Trophoblast cell (in vitro differentiated cells and primary cell): ENCODE data around the gene KRABD2.
"Not testable (repeated sequence)": the region's sequence is repeated elsewhere in the genome, so short reads cannot be mapped to it uniquely, and the experiment has no call there.

ENCODE experiments used
- DNase-seq, 2 donors: peaks; one replicate each; pipeline ENCODE4 v3.0.0-alpha.2; 2016
- H2AFZ ChIP-seq: 2 replicates; pipeline ENCODE4 v1.6.1; 2013; ENCODE audit warnings: low read length, moderate library complexity, mild to moderate bottlenecking; ENCODE audit not compliant: insufficient read depth, poor library complexity
- H2AK5ac ChIP-seq: 2 replicates; pipeline ENCODE4 v1.6.1; 2013; ENCODE audit warnings: mild to moderate bottlenecking, low read length
- H2BK120ac ChIP-seq: 2 replicates; pipeline ENCODE4 v1.6.1; 2013; ENCODE audit warnings: low read length, mild to moderate bottlenecking, moderate library complexity; ENCODE audit not compliant: insufficient read depth, poor library complexity
- H2BK12ac ChIP-seq: 2 replicates; pipeline ENCODE4 v1.6.1; 2013; ENCODE audit warnings: mild to moderate bottlenecking, low read length, moderate library complexity
- H2BK5ac ChIP-seq: 2 replicates; pipeline ENCODE4 v1.6.1; 2013; ENCODE audit warnings: low read length, low read depth, moderate library complexity, mild to moderate bottlenecking; ENCODE audit not compliant: poor library complexity
- H3K14ac ChIP-seq: 2 replicates; pipeline ENCODE4 v1.6.1; 2013; ENCODE audit warnings: mild to moderate bottlenecking, low read length
- H3K18ac ChIP-seq: 2 replicates; pipeline ENCODE4 v1.6.1; 2013; ENCODE audit warnings: mild to moderate bottlenecking, low read length
- H3K23ac ChIP-seq: 2 replicates; pipeline ENCODE4 v1.6.1; 2013; ENCODE audit warnings: low read length
- H3K27ac ChIP-seq: 2 replicates; pipeline ENCODE4 v1.5.1; 2013; ENCODE audit warnings: low read depth, mild to moderate bottlenecking, inconsistent platforms, low read length, moderate library complexity
- H3K27me3 ChIP-seq: 2 replicates; pipeline ENCODE4 v1.6.1; 2013; ENCODE audit warnings: inconsistent platforms, mild to moderate bottlenecking, low read length, moderate library complexity; ENCODE audit not compliant: insufficient read depth
- H3K36me3 ChIP-seq, 2 experiments: 1 replicate in 1 of 2; 2 replicates in 1 of 2; pipeline ENCODE4 v1.6.1; 2013; ENCODE audit warnings: low read length in 2 of 2, mild to moderate bottlenecking in 2 of 2, moderate library complexity in 1 of 2; ENCODE audit not compliant: insufficient read depth in 2 of 2, control insufficient read depth in 1 of 2
- H3K4ac ChIP-seq: 2 replicates; pipeline ENCODE4 v1.6.1; 2013; ENCODE audit warnings: low read depth, mild to moderate bottlenecking, low read length, moderate library complexity
- H3K4me1 ChIP-seq, 2 experiments: 1 replicate in 1 of 2; 2 replicates in 1 of 2; pipeline ENCODE4 v1.6.1; 2013; ENCODE audit warnings: low read length in 2 of 2, mild to moderate bottlenecking in 2 of 2, moderate library complexity in 1 of 2; ENCODE audit not compliant: insufficient read depth in 2 of 2, control insufficient read depth in 1 of 2
- H3K4me2 ChIP-seq: 2 replicates; pipeline ENCODE4 v1.6.1; 2013; ENCODE audit warnings: inconsistent platforms, mild to moderate bottlenecking, low read length, moderate library complexity
- H3K4me3 ChIP-seq: 2 replicates; pipeline ENCODE4 v1.5.1; 2013; ENCODE audit warnings: mild to moderate bottlenecking, low read depth, low read length, inconsistent platforms
- H3K79me1 ChIP-seq: one replicate; pipeline ENCODE4 v1.6.1; 2013; ENCODE audit warnings: low read length
- H3K79me2 ChIP-seq: 2 replicates; pipeline ENCODE4 v1.6.1; 2013; ENCODE audit warnings: low read length, mild to moderate bottlenecking; ENCODE audit not compliant: control insufficient read depth, insufficient read depth, poor library complexity
- H3K9ac ChIP-seq: 2 replicates; pipeline ENCODE4 v1.6.1; 2013; ENCODE audit warnings: mild to moderate bottlenecking, low read length
- H3K9me3 ChIP-seq: 2 replicates; pipeline ENCODE4 v1.6.1; 2013; ENCODE audit warnings: low read depth, mild to moderate bottlenecking, control low read depth, inconsistent platforms, low read length; ENCODE audit not compliant: insufficient read depth
- H4K12ac ChIP-seq: 2 replicates; pipeline ENCODE4 v1.6.1; 2013; ENCODE audit warnings: low read depth, mild to moderate bottlenecking, low read length, moderate library complexity
- H4K8ac ChIP-seq: 2 replicates; pipeline ENCODE4 v1.6.1; 2013; ENCODE audit warnings: low read depth, mild to moderate bottlenecking, low read length, moderate library complexity
- H4K91ac ChIP-seq: one replicate; pipeline ENCODE4 v1.6.1; 2013; ENCODE audit warnings: low read depth, mild to moderate bottlenecking, low read length, moderate library complexity
- WGBS: extraction: QIAGEN DNeasy Blood & Tissue Kit; methylation state at CpG from one replicate; pipeline ENCODE4 v1.1.7; 2013; ENCODE audit warnings: missing lambda C conversion rate; ENCODE audit not compliant: insufficient read length, insufficient coverage; ENCODE audit errors: extremely low coverage; 5-methylcytosine and 5-hydroxymethylcytosine counted together

The KRABD2 gene

DNA sequence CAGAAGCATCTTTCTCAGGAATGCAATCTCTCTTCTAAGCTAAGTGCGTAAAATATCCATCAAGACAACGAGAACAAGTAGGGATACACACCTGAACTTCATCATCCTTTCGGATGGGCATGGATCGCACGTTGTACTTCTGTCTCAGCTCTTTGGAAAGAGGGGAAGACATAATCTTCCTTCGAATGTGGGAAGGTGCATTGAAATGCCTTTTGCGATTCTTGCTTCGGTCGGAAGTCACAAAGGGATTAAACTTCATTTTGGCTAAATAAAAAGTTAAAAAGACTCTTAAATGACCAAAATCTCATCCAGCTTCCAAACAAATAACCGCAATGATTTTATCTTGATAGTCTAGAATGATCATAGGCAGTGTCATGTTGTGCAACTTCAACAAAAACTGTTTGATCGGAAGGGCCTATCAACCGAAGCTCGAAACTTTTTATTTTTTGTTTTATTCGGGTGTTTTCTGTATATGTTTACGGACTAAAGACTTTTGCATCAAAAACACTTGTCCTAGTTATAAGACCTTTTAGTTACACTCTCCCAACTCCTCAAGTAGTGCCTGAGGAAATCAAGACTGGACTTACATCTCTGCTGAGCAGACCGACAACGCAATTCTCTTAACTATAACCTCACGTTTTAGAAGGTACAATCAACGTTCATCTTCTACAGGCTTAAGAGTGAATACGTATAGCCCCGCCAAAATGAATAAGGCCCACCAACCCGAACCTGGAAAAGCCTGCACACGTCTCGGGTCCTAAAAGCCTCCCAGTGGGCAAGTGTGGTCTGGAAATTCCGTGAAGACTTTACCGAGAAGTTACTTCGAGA is 5.8 kb upstream of the KRABD2 start:
- Histone ChIP-seq H3K23ac (no peak overlapping the region), H3K4ac (peak overlapping the region; percentile 49), H3K27me3 (no peaks in the 10 kb centered on the region), H3K79me2 (peaks cover 13% of the 10 kb centered on the region), H2BK12ac (no peak overlapping the region), H4K12ac (no peak overlapping the region), H3K79me1 (peaks cover 22% of the 10 kb centered on the region), H2AFZ (no peak overlapping the region), H2BK120ac (no peak overlapping the region), H3K4me1 (peaks cover 15 to 17% of the 10 kb centered on the region in 2 experiments), H4K8ac (peak overlapping the region; percentile 70), H3K14ac (no peak overlapping the region), H3K27ac (no peak overlapping the region), H3K4me2 (peak overlapping the region; percentile 73), H2AK5ac (no peak overlapping the region), H2BK5ac (no peak overlapping the region), H3K4me3 (peak overlapping the region; percentile 76), H4K91ac (peak overlapping the region; percentile 27), H3K18ac (no peak overlapping the region), H3K9ac (peak overlapping the region; percentile 85), H3K36me3 (peaks cover 17 to 37% of the 10 kb centered on the region in 2 experiments), H3K9me3 (no peaks in the 10 kb centered on the region)
- peak in 1 of 2 donors; percentile 22 for DNase-seq
- WGBS: no CpG with 5 or more reads among the region's 27 CpGs

- Histone ChIP-seq H3K4me3 (no peak overlapping the region), H4K8ac (no peak overlapping the region), H4K12ac (no peak overlapping the region), H3K23ac (no peak overlapping the region), H3K18ac (no peak overlapping the region), H2BK120ac (no peak overlapping the region), H3K79me2 (peaks cover 15% of the 10 kb centered on the region), H3K27ac (no peak overlapping the region), H3K14ac (no peak overlapping the region), H3K4me2 (no peak overlapping the region), H2BK5ac (no peak overlapping the region), H2AFZ (no peak overlapping the region), H3K9ac (no peak overlapping the region), H3K4me1 (peaks cover 10 to 13% of the 10 kb centered on the region in 2 experiments), H3K4ac (no peak overlapping the region), H2BK12ac (no peak overlapping the region), H3K27me3 (no peaks in the 10 kb centered on the region), H4K91ac (no peak overlapping the region), H3K79me1 (peaks cover 21% of the 10 kb centered on the region), H3K36me3 (peaks cover 17 to 40% of the 10 kb centered on the region in 2 experiments), H2AK5ac (no peak overlapping the region), H3K9me3 (no peaks in the 10 kb centered on the region)
- no CpG with 5 or more reads among the region's 3 CpGs for WGBS
- no peak for DNase-seq
Observed at GRCh38 chr17:8380049-8380448, 3.5 kb upstream of the KRABD2 start.

DNA sequence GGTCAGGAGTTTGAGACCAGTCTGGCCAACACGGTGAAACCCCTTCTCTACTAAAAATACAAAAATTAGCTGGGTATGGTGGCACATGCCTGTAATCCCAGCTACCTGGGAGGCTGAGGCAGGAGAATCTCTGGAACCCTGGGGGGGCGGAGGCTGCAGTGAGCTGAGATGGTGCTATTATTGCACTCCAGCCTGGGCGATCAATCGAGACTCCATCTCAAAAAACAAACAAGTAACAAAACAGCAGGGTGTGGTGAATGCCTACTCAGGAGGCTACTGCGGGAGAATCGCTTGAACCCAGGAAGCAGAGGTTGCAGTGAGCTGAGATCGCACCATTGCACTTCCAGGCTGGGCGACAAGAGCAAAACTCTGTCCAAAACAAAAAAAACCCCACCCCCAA is 1.6 kb upstream of the KRABD2 start:
- DNase-seq, H2BK120ac ChIP-seq, H3K79me2 ChIP-seq, H3K4me3 ChIP-seq, H3K4me2 ChIP-seq, H2BK12ac ChIP-seq, H2AFZ ChIP-seq, H4K8ac ChIP-seq, H4K91ac ChIP-seq, H2AK5ac ChIP-seq, H3K14ac ChIP-seq, H3K27me3 ChIP-seq, H3K27ac ChIP-seq, H3K23ac ChIP-seq, H3K4ac ChIP-seq, H3K9ac ChIP-seq, H3K18ac ChIP-seq, H4K12ac ChIP-seq, H3K79me1 ChIP-seq, H3K4me1 ChIP-seq, H2BK5ac ChIP-seq, H3K9me3 ChIP-seq: not testable (repeated sequence)
- no CpG with 5 or more reads among the region's 8 CpGs for WGBS
- H3K36me3 ChIP-seq: peaks cover 19 to 40% of the 10 kb centered on the region in 2 experiments

DNA sequence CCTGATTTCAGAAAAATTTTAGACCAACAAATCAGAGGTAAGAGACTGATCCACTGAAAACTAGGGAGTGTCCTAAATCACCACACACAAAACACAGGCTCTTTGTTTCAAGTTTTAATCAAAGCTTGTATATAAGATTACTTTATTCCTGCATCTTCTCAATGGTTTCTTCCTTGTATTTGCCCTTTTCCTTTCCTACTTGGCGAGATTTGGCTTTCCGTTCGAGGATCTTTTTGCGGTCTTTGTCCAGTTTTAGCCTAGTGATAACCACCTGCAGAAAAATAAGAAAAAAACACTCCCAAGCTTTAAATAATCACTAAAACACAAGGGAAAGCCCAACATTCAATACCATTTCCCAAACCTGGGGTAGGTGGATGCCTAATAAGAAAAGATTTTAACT is 918 bp upstream of the KRABD2 start:
- H3K9ac ChIP-seq: no peak overlapping the region
- H3K79me2 ChIP-seq: peaks cover 7% of the 10 kb centered on the region

More for the DNA sequence above, 918 bp upstream of the KRABD2 start:
- Histone ChIP-seq H3K27me3 (no peaks in the 10 kb centered on the region), H3K4me2 (no peak overlapping the region), H2BK5ac (no peak overlapping the region), H2BK12ac (no peak overlapping the region), H4K91ac (no peak overlapping the region), H2BK120ac (no peak overlapping the region), H2AFZ (no peak overlapping the region), H2AK5ac (no peak overlapping the region), H3K4me3 (no peak overlapping the region), H3K79me1 (peaks cover 3% of the 10 kb centered on the region), H4K8ac (no peak overlapping the region), H4K12ac (no peak overlapping the region), H3K14ac (no peak overlapping the region), H3K4ac (no peak overlapping the region), H3K36me3 (peaks cover 19 to 40% of the 10 kb centered on the region in 2 experiments), H3K23ac (no peak overlapping the region), H3K18ac (no peak overlapping the region), H3K4me1 (peaks cover 6 to 10% of the 10 kb centered on the region in 2 experiments), H3K9me3 (no peaks in the 10 kb centered on the region), H3K27ac (no peak overlapping the region)
- no peak for DNase-seq
- WGBS: no CpG with 5 or more reads among the region's 4 CpGs
